Upper lobe of right lung (tissue), 1 donor: ENCODE data around the gene ISLR. TPM values are rescaled to one million over a fixed set of nuclear protein-coding genes. Genes with fewer than 3 reads are reported as not detected.

Source experiments
- ATAC-seq: fragments of 200-7000 bp; cut with Tn5 transposase; one replicate; pipeline ENCODE4 v1.9.1; 2020; ENCODE audit warnings: mild to moderate bottlenecking, moderate library complexity
- DNase-seq: peaks from one replicate; pipeline ENCODE4 v3.0.0-alpha.2; 2020
- H3K27ac ChIP-seq: fragments of 200-600 bp; one replicate; pipeline ENCODE4 v1.8.0; 2022
- H3K27me3 ChIP-seq: fragments of 200-600 bp; one replicate; pipeline ENCODE4 v1.8.0; 2022; ENCODE audit warnings: mild to moderate bottlenecking
- H3K36me3 ChIP-seq: fragments of 200-600 bp; one replicate; pipeline ENCODE4 v1.8.0; 2022
- H3K4me1 ChIP-seq: fragments of 200-600 bp; one replicate; pipeline ENCODE4 v1.8.0; 2022
- H3K4me3 ChIP-seq: fragments of 200-600 bp; one replicate; pipeline ENCODE4 v1.8.0; 2022; ENCODE audit warnings: mild to moderate bottlenecking
- H3K9me3 ChIP-seq: fragments of 200-600 bp; one replicate; pipeline ENCODE4 v1.8.0; 2022
- intact Hi-C: fragments of 100-400 bp; cut with DNase I; formaldehyde crosslinking; loops from one replicate; pipeline ENCODE4 v1.11.0; 2022
- total RNA-seq: library from RNA; stranded (reverse); fragmentation: NEBNext Ultra II Directional; extraction: Animal tissue kit (Norgen Biotek cat#: 25700); gene quantifications from one replicate; pipeline ENCODE4 v1.2.1, GENCODE V29; 2021
- TF ChIP-seq, protein P1 (sequence below): fragments of 200-600 bp; IDR thresholded peaks from one replicate; pipeline ENCODE4 v1.8.0; 2022; ENCODE audit warnings: antibody characterized with exemption
- donor health status: DM: no; HTN: yes; CAD: no; lungs with severe emphysema.

The ISLR gene
- total RNA-seq, 1 donor from 2014 or later, result 40.6 TPM

DNA sequence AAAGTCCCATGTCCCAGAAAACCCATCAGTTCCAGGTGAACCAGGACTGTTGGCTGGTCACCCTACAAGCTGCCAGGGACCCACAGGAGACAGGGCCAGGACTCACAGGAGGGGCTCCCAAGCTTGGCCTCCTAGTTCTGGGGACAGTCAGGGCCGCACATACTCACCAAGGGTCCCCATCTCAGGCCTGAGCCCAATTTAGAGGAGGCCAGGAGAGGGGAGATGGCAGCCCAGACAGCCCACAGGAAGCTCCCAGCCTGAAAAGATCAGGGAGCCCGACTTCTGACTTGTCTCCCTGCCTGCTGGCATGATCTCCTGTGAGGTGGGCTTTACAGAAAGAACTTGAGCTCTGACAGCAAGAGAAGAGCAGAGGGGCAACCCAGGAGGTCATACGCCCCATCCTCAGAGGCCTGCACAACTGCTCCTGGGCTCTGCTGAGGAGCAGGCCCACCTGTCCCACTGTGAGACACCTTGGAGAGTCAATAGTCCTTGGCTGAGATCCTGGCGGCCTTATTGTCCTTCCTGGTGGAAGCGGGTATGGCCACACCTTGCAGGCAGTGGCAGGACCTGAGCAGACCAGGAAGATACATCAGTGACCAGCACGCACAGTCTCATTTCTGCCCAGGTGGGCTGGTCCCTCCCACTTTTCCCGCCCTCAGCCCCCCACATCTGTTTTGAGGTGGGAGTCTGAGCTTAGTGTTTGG is 2.5 kb upstream of the ISLR start:
- Histone ChIP-seq H3K27me3 (no peaks in the 10 kb centered on the region), H3K9me3 (no peaks in the 10 kb centered on the region), H3K4me3 (no peak overlapping the region), H3K36me3 (no peaks in the 10 kb centered on the region), H3K4me1 (peaks cover 17% of the 10 kb centered on the region), H3K27ac (no peak overlapping the region)
- ATAC-seq (no peak), DNase-seq (no peak)
- intact Hi-C loops, result no loop called here
- TF ChIP-seq, protein P1, sequence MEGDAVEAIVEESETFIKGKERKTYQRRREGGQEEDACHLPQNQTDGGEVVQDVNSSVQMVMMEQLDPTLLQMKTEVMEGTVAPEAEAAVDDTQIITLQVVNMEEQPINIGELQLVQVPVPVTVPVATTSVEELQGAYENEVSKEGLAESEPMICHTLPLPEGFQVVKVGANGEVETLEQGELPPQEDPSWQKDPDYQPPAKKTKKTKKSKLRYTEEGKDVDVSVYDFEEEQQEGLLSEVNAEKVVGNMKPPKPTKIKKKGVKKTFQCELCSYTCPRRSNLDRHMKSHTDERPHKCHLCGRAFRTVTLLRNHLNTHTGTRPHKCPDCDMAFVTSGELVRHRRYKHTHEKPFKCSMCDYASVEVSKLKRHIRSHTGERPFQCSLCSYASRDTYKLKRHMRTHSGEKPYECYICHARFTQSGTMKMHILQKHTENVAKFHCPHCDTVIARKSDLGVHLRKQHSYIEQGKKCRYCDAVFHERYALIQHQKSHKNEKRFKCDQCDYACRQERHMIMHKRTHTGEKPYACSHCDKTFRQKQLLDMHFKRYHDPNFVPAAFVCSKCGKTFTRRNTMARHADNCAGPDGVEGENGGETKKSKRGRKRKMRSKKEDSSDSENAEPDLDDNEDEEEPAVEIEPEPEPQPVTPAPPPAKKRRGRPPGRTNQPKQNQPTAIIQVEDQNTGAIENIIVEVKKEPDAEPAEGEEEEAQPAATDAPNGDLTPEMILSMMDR, result no peak

GRCh38 chr15:74171965-74172541 is 1.5 kb upstream of the ISLR start:
- no peak overlapping the region for H3K4me3 ChIP-seq
- no peaks in the 10 kb centered on the region for H3K27me3 ChIP-seq
- TF ChIP-seq, protein P1, result no peak
- peaks cover 17% of the 10 kb centered on the region for H3K4me1 ChIP-seq
- H3K27ac ChIP-seq, result peak overlapping the region; percentile 72
- intact Hi-C loops, result no loop called here
- DNase-seq (no peak), ATAC-seq (no peak)
- H3K36me3 ChIP-seq, result no peaks in the 10 kb centered on the region
- no peaks in the 10 kb centered on the region for H3K9me3 ChIP-seq

GRCh38 chr15:74172701-74173379 is 670 bp upstream of the ISLR start:
- H3K4me3 ChIP-seq, result no peak overlapping the region
- intact Hi-C loops, result no loop called here
- peak overlapping the region; percentile 72 for H3K27ac ChIP-seq
- peak; percentile 26 for ATAC-seq
- DNase-seq, result no peak
- H3K4me1 ChIP-seq, result peaks cover 17% of the 10 kb centered on the region
- H3K27me3 ChIP-seq, result no peaks in the 10 kb centered on the region
- TF ChIP-seq, protein P1, result no peak
- H3K36me3 ChIP-seq, result no peaks in the 10 kb centered on the region
- no peaks in the 10 kb centered on the region for H3K9me3 ChIP-seq

GRCh38 chr15:74174219-74174957 is 878 bp downstream of the ISLR start:
- peak overlapping the region; percentile 45 for H3K4me3 ChIP-seq
- H3K36me3 ChIP-seq, result no peaks in the 10 kb centered on the region
- intact Hi-C loops, result no loop called here
- H3K4me1 ChIP-seq, result peaks cover 19% of the 10 kb centered on the region
- peak overlapping the region; percentile 72 for H3K27ac ChIP-seq
- ATAC-seq (peak; percentile 4), DNase-seq (no peak)
- no peaks in the 10 kb centered on the region for H3K27me3 ChIP-seq
- TF ChIP-seq, protein P1, result no peak
- no peaks in the 10 kb centered on the region for H3K9me3 ChIP-seq

DNA sequence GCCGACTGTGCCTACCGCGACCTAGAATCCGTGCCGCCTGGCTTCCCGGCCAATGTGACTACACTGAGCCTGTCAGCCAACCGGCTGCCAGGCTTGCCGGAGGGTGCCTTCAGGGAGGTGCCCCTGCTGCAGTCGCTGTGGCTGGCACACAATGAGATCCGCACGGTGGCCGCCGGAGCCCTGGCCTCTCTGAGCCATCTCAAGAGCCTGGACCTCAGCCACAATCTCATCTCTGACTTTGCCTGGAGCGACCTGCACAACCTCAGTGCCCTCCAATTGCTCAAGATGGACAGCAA is 1.4 kb downstream of the ISLR start:
- Histone ChIP-seq H3K4me3 (peak overlapping the region; percentile 45), H3K27ac (no peak overlapping the region)
- intact Hi-C loops, result no loop called here

More for the DNA sequence above, 1.4 kb downstream of the ISLR start:
- ATAC-seq (no peak), DNase-seq (peak; percentile 52)
- peaks cover 24% of the 10 kb centered on the region for H3K4me1 ChIP-seq
- no peaks in the 10 kb centered on the region for H3K27me3 ChIP-seq
- H3K9me3 ChIP-seq, result no peaks in the 10 kb centered on the region
- H3K36me3 ChIP-seq, result no peaks in the 10 kb centered on the region
- TF ChIP-seq, protein P1, result no peak
